K562 (cell line): ENCODE measurements around the gene PARD3B. TPM values are rescaled to one million over a fixed set of nuclear protein-coding genes. Genes with fewer than 3 reads are reported as not detected.
A peak's percentile ranks its signal among the peaks of the same experiment; 100 is the strongest.

ENCODE experiments used
- ATAC-seq: fragments of 200-7000 bp; cut with Tn5 transposase; 3 replicates; pipeline ENCODE4 v1.9.1; 2020; ENCODE audit warnings: moderate library complexity
- BruUV-seq: library from RNA; stranded (reverse); fragments of 400-500 nt; replicated peaks from 2 replicates; lab custom pipeline; 2021; lab: Mats Ljungman, UMichigan
- CTCF ChIA-PET: fragments of 300-600 bp; formaldehyde crosslinking; extraction: SDS; loops from one replicate; lab custom pipeline; 2021; ENCODE audit warnings: low intra/inter-chr PET ratio; lab: Yijun Ruan, JAX
- POLR2A ChIA-PET: fragments of 300-600, 350-650 bp; sonication (Branson Sonifier 250); formaldehyde crosslinking; extraction: SDS; loops from one replicate; lab custom pipeline; 2021; ENCODE audit warnings: antibody characterized with exemption, inconsistent platforms; lab: Yijun Ruan, JAX
- DNase-seq, 4 experiments: peaks; one replicate each; pipeline versions ENCODE4 v3.0.0 to v3.0.0-alpha.2; 2011 to 2018; ENCODE audit warnings: low spot score in 3 of 4, mixed read lengths in 3 of 4; ENCODE audit errors: extremely low read depth in 1 of 4
- FAIRE-seq: peaks from 2 replicates; lab custom pipeline; 2011; peaks lifted over from hg19 to GRCh38; lab: Jason Lieb, UNC
- H2AFZ ChIP-seq: 2 replicates; pipeline ENCODE4 v1.6.0; 2011; ENCODE audit warnings: low read depth, low read length, control low read depth, inconsistent platforms
- H3K27ac ChIP-seq: fragments of 200-600 bp; 3 replicates; pipeline ENCODE4 v1.8.0; 2011; ENCODE audit warnings: low read depth, mild to moderate bottlenecking, control low read depth, inconsistent platforms, low read length, moderate library complexity, mixed read lengths; ENCODE audit errors: extremely low read depth
- H3K27me3 ChIP-seq, 2 experiments: fragments of 300-600 bp in 1 of 2; 2 replicates in 1 of 2; 3 replicates in 1 of 2; pipeline versions ENCODE4 v1.6.0 to v1.8.0; 2011; ENCODE audit warnings: inconsistent platforms in 2 of 2, low read length in 2 of 2, mild to moderate bottlenecking in 1 of 2, mixed read lengths in 1 of 2, moderate library complexity in 1 of 2; ENCODE audit not compliant: control insufficient read depth in 2 of 2, insufficient read depth in 2 of 2
- H3K36me3 ChIP-seq: fragments of 300-600 bp; 3 replicates; pipeline ENCODE4 v1.8.0; 2011; ENCODE audit warnings: mild to moderate bottlenecking, low read length, inconsistent platforms; ENCODE audit not compliant: control insufficient read depth, insufficient read depth
- H3K4me1 ChIP-seq, 2 experiments: fragments of 200-600 bp in 1 of 2; replicated peaks in 1 of 2; 2 replicates in 1 of 2; 3 replicates in 1 of 2; pipeline versions ENCODE4 v1.5.1 to v1.8.0; 2011; ENCODE audit warnings: inconsistent platforms in 2 of 2, low read length in 2 of 2, mild to moderate bottlenecking in 1 of 2, mixed read lengths in 1 of 2, moderate library complexity in 1 of 2; ENCODE audit not compliant: control insufficient read depth in 2 of 2, insufficient read depth in 2 of 2
- H3K4me2 ChIP-seq: 2 replicates; pipeline ENCODE4 v1.6.1; 2011; ENCODE audit warnings: low read length, control low read depth, inconsistent platforms, mixed read lengths; ENCODE audit not compliant: insufficient read depth
- H3K4me3 ChIP-seq: fragments of 200-600 bp; sonication (generic), shearing (Covaris generic); 2 replicates; pipeline ENCODE4 v1.5.1; 2016; ENCODE audit warnings: control low read depth, inconsistent platforms
- H3K79me2 ChIP-seq: fragments of 200-600 bp; 3 replicates; pipeline ENCODE4 v1.8.0; 2011; ENCODE audit warnings: low read length, inconsistent platforms; ENCODE audit not compliant: control insufficient read depth, insufficient read depth
- H3K9ac ChIP-seq, 2 experiments: 2 replicates each; pipeline versions ENCODE4 v1.6.0 to v1.6.1; 2011; ENCODE audit warnings: low read depth in 2 of 2, low read length in 2 of 2, control low read depth in 1 of 2, inconsistent platforms in 1 of 2, mild to moderate bottlenecking in 1 of 2, mixed read lengths in 1 of 2; ENCODE audit not compliant: insufficient read depth in 1 of 2
- H3K9me1 ChIP-seq: one replicate; pipeline ENCODE4 v1.6.0; 2011; ENCODE audit warnings: inconsistent platforms, mild to moderate bottlenecking, low read length, moderate library complexity; ENCODE audit not compliant: control insufficient read depth, insufficient read depth
- H3K9me3 ChIP-seq: replicated peaks from 2 replicates; pipeline ENCODE4 v1.5.1; 2011; ENCODE audit warnings: low read depth, low read length, inconsistent platforms; ENCODE audit not compliant: control insufficient read depth, insufficient read depth
- H4K20me1 ChIP-seq: replicated peaks from 2 replicates; pipeline ENCODE4 v1.6.1; 2011; ENCODE audit warnings: low read length, inconsistent platforms, mixed read lengths; ENCODE audit not compliant: control insufficient read depth, insufficient read depth
- NFE2L1 ChIP-seq: fragments of 450-650 bp; IDR thresholded peaks from 2 replicates; pipeline ENCODE4 v1.6.1; 2016; ENCODE audit warnings: missing genetic modification characterization, low read depth, mild to moderate bottlenecking, missing compliant biosample characterization, moderate library complexity, borderline replicate concordance
- ZBED1 ChIP-seq: IDR thresholded peaks from 2 replicates; pipeline ENCODE4 v1.6.1; 2014
- ZKSCAN8 ChIP-seq: fragments of 200-800 bp; sonication (Bioruptor generic); IDR thresholded peaks from 2 replicates; pipeline ENCODE4 v1.6.1; 2016; ENCODE audit warnings: missing genetic modification characterization, missing compliant biosample characterization
- ZNF316 ChIP-seq: fragments of 450-650 bp; IDR thresholded peaks from 2 replicates; pipeline ENCODE4 v1.6.1; 2016
- WGBS: fragments of 100-300 bp; shearing (Covaris generic); methylation state at CpG from one replicate; pipeline ENCODE4 v1.1.6; 2016; ENCODE audit warnings: low coverage, mixed read lengths; ENCODE audit not compliant: insufficient coverage; ENCODE audit errors: missing lambda C conversion rate; 5-methylcytosine and 5-hydroxymethylcytosine counted together
- in situ Hi-C: fragments of 300-500 bp; cut with MboI; formaldehyde crosslinking; loops from 4 replicates; pipeline ENCODE4 v1.15.0; 2018; ENCODE audit warnings: inconsistent platforms, mixed read lengths
- intact Hi-C: fragments of 100-400 bp; cut with micrococcal nuclease; formaldehyde crosslinking; loops from 2 replicates; pipeline ENCODE4 v1.14.2; 2022
- polyA plus RNA-seq, 8 experiments: library from polyadenylated mRNA; depleted of rRNA in 4 of 8; stranded (reverse) in 5 of 8; unstranded in 3 of 8; fragments of >200 nt; fragmentation: Nextera tagmentation in 2 of 8; fragmentation: Illumina TruSeq in 1 of 8; extraction: Ambion mirVana in 2 of 8; extraction: Trizol in 1 of 8; gene quantifications; 2 replicates each; pipeline versions ENCODE4 v1.2.1 to v1.2.3, GENCODE V29; 2011 to 2014; ENCODE audit warnings: inconsistent platforms in 1 of 8, missing spikeins in 1 of 8
- total RNA-seq, 7 experiments: library from RNA; depleted of rRNA in 6 of 7; stranded (reverse); fragments of >200 nt in 6 of 7; fragmentation: Illumina TruSeq in 2 of 7; extraction: Trizol in 2 of 7; gene quantifications; 2 replicates each; pipeline versions ENCODE4 v1.2.1 to v1.2.3, GENCODE V29; 2011 to 2021; ENCODE audit warnings: low replicate concordance in 1 of 7

The PARD3B gene
- total and polyA plus RNA-seq, 9 of the 15 experiments (the other 6 are each of a cell fraction or from before 2014, with no cell fraction given): 0.15 to 3.0 (median 1.1) TPM

- BruUV-seq: no TSS peak
- H3K4me2 ChIP-seq: no peak overlapping the region
- H3K9me3 ChIP-seq: no peaks in the 10 kb centered on the region
- intact Hi-C loops (loop anchor here (10.0 kb wide), 1 partner anchor 604 kb away; no protein-coding TSS in a partner anchor), in situ Hi-C loops (no loop called here)
- ChIA-PET POLR2A (no interaction called here), CTCF (no interaction called here)
- no peak overlapping the region for H3K4me3 ChIP-seq
- no peaks in the 10 kb centered on the region for H3K36me3 ChIP-seq
- no peaks in the 10 kb centered on the region for H3K27me3 ChIP-seq
- H3K4me1 ChIP-seq: no peaks in the 10 kb centered on the region
- no peak for TF ChIP-seq ZBED1
- no peak overlapping the region for H3K9ac ChIP-seq
- H3K27ac ChIP-seq: no peak overlapping the region
- FAIRE-seq (no peak), DNase-seq (no peak), ATAC-seq (no peak)
- WGBS: 24% methylated on average over 3 of the region's 3 CpGs
- no peaks in the 10 kb centered on the region for H3K9me1 ChIP-seq
- no peak overlapping the region for H2AFZ ChIP-seq
- H4K20me1 ChIP-seq: no peaks in the 10 kb centered on the region
- no peaks in the 10 kb centered on the region for H3K79me2 ChIP-seq
These were observed 324.0 kb downstream of the PARD3B start for GRCh38 chr2:204869132-204869823.

GRCh38 chr2:204870053-204870452, 324.8 kb downstream of the PARD3B start:
- in situ Hi-C loops: no loop called here
- Histone ChIP-seq H3K27me3 (no peaks in the 10 kb centered on the region), H3K9me1 (no peaks in the 10 kb centered on the region), H3K9ac (no peak overlapping the region), H4K20me1 (no peaks in the 10 kb centered on the region), H3K9me3 (no peaks in the 10 kb centered on the region), H3K4me2 (no peak overlapping the region), H3K79me2 (no peaks in the 10 kb centered on the region), H2AFZ (no peak overlapping the region), H3K4me1 (no peaks in the 10 kb centered on the region)
- intact Hi-C loops: loop anchor here (5.0 to 10.0 kb wide), 2 partner anchors 322 to 545 kb away; no protein-coding TSS in a partner anchor
- no peak for FAIRE-seq
- POLR2A ChIA-PET: no interaction called here
- TF ChIP-seq ZNF316: peak; percentile 37; the same call in 1 of the 2 replicates
- no peak for TF ChIP-seq NFE2L1 (tag)
- no peak for TF ChIP-seq ZKSCAN8
- TF ChIP-seq, all 486 proteins: peak for 1
- WGBS: 7% methylated on average over 2 of the region's 2 CpGs
- no peak for DNase-seq
- ATAC-seq: no peak
- BruUV-seq: no TSS peak
- Histone ChIP-seq H3K4me3 (no peak overlapping the region), H3K27ac (no peak overlapping the region), H3K36me3 (no peaks in the 10 kb centered on the region)
- CTCF ChIA-PET: no interaction called here
